IPS-18c (cell line): Measurements from ENCODE around the gene UFM1.

ENCODE experiments used
- H3K4me3 ChIP-seq: 2 replicates; pipeline ENCODE4 v1.7.0; 2013; ENCODE audit warnings: low read depth, mild to moderate bottlenecking, low read length, moderate library complexity; ENCODE audit not compliant: insufficient read depth
- H3K9me3 ChIP-seq: one replicate; pipeline ENCODE4 v1.6.1; 2013; ENCODE audit warnings: mild to moderate bottlenecking, low read length, moderate library complexity; ENCODE audit not compliant: control insufficient read depth, insufficient read depth

Gene UFM1

GRCh38 chr13:38398711-38399493 is 49.3 kb downstream of the UFM1 start:
- no peaks in the 10 kb centered on the region for H3K9me3 ChIP-seq
- H3K4me3 ChIP-seq: no peak overlapping the region

- Histone ChIP-seq H3K4me3 (no peak overlapping the region), H3K9me3 (no peaks in the 10 kb centered on the region)
These were observed 49.9 kb downstream of the UFM1 start for GRCh38 chr13:38399535-38399934.

GRCh38 chr13:38401276-38401675 is 51.6 kb downstream of the UFM1 start:
- no peaks in the 10 kb centered on the region for H3K9me3 ChIP-seq
- no peak overlapping the region for H3K4me3 ChIP-seq

GRCh38 chr13:38405216-38405615 is 55.6 kb downstream of the UFM1 start:
- Histone ChIP-seq H3K9me3 (no peaks in the 10 kb centered on the region), H3K4me3 (no peak overlapping the region)

GRCh38 chr13:38409771-38410170 is 60.1 kb downstream of the UFM1 start:
- no peaks in the 10 kb centered on the region for H3K9me3 ChIP-seq
- no peak overlapping the region for H3K4me3 ChIP-seq

GRCh38 chr13:38412266-38412665 is 62.6 kb downstream of the UFM1 start:
- Histone ChIP-seq H3K9me3 (no peaks in the 10 kb centered on the region), H3K4me3 (no peak overlapping the region)
